Panc1 (cell line): ENCODE results near the gene RIC8B. TPM values are rescaled to one million over a fixed set of nuclear protein-coding genes. Genes with fewer than 3 reads are reported as not detected.

Source experiments
- ATAC-seq: fragments of 200-7000 bp; cut with Tn5 transposase; 2 replicates; pipeline ENCODE4 v1.9.1; 2020; ENCODE audit warnings: mild to moderate bottlenecking, moderate library complexity
- BruUV-seq: library from RNA; stranded (reverse); fragments of 400-500 nt; replicated peaks from 2 replicates; lab custom pipeline; 2021; lab: Mats Ljungman, UMichigan
- CTCF ChIA-PET: fragments of 300-600 bp; sonication (Branson Sonifier 250); formaldehyde crosslinking; loops from one replicate; lab custom pipeline; 2022; ENCODE audit warnings: antibody characterized with exemption; lab: Charles Lee
- POLR2A ChIA-PET: fragments of 300-600 bp; sonication (Branson Sonifier 250); formaldehyde crosslinking; loops from one replicate; lab custom pipeline; 2022; ENCODE audit warnings: antibody characterized with exemption; lab: Charles Lee
- DNase-seq: peaks from one replicate; pipeline ENCODE4 v3.0.0-alpha.2; 2010; ENCODE audit warnings: low read depth, low spot score
- H3K27ac ChIP-seq: 2 replicates; pipeline ENCODE4 v1.5.1; 2011; ENCODE audit warnings: mild to moderate bottlenecking, low read length, inconsistent platforms
- H3K27me3 ChIP-seq: fragments of 200-500 bp; sonication (Bioruptor generic); 2 replicates; pipeline ENCODE4 v1.6.0; 2014; ENCODE audit warnings: low read length, inconsistent platforms; ENCODE audit not compliant: control insufficient read depth, insufficient read depth
- H3K36me3 ChIP-seq: fragments of 200-500 bp; sonication (Bioruptor generic); 2 replicates; pipeline ENCODE4 v1.5.1; 2014; ENCODE audit warnings: inconsistent platforms, mild to moderate bottlenecking, low read length, moderate library complexity; ENCODE audit not compliant: control insufficient read depth, insufficient read depth
- H3K4me1 ChIP-seq: 2 replicates; pipeline ENCODE4 v1.5.1; 2011; ENCODE audit warnings: inconsistent platforms, mild to moderate bottlenecking, low read length, moderate library complexity; ENCODE audit not compliant: control insufficient read depth, insufficient read depth
- H3K4me3 ChIP-seq, 2 experiments: 2 replicates each; pipeline ENCODE4 v1.5.1; 2011 to 2012; ENCODE audit warnings: low read depth in 2 of 2, low read length in 2 of 2, mild to moderate bottlenecking in 2 of 2, inconsistent platforms in 1 of 2, moderate library complexity in 1 of 2
- H3K9me3 ChIP-seq: fragments of 200-500 bp; sonication (Bioruptor generic); 2 replicates; pipeline ENCODE4 v1.5.1; 2014; ENCODE audit warnings: low read depth, mild to moderate bottlenecking, inconsistent platforms, low read length, moderate library complexity; ENCODE audit not compliant: control insufficient read depth, insufficient read depth
- POLR2AphosphoS5 ChIP-seq: IDR thresholded peaks from 2 replicates; pipeline ENCODE4 v1.6.1; 2012; ENCODE audit warnings: mild to moderate bottlenecking, low read depth, low read length, moderate library complexity
- REST ChIP-seq, 2 experiments: IDR thresholded peaks; 2 replicates each; pipeline ENCODE4 v1.6.1; 2011 to 2012; ENCODE audit warnings: low read depth in 2 of 2, control low read depth in 1 of 2, low read length in 1 of 2, mild to moderate bottlenecking in 1 of 2, moderate library complexity in 1 of 2; ENCODE audit not compliant: insufficient read depth in 1 of 2
- SIN3A ChIP-seq: IDR thresholded peaks from 2 replicates; pipeline ENCODE4 v1.6.1; 2012; ENCODE audit warnings: low read depth, mild to moderate bottlenecking, low read length, moderate library complexity, borderline replicate concordance; ENCODE audit not compliant: insufficient read depth
- TCF7L2 ChIP-seq: IDR thresholded peaks from 2 replicates; pipeline ENCODE4 v1.6.1; 2011; ENCODE audit warnings: mild to moderate bottlenecking, low read depth, low read length, inconsistent platforms
- in situ Hi-C: cut with HindIII; loops from 2 replicates; pipeline ENCODE4 v1.10.0; 2016; ENCODE audit warnings: low sequenced_read_pairs, low pct_unique_long_range_greater_than_20kb
- intact Hi-C: fragments of 100-400 bp; cut with micrococcal nuclease; formaldehyde crosslinking; loops from one replicate; pipeline ENCODE4 v1.10.0; 2022; ENCODE audit not compliant: unreplicated experiment
- total RNA-seq: library from RNA; stranded (reverse); gene quantifications from one replicate; pipeline ENCODE4 v1.2.1, GENCODE V29; 2021; ENCODE audit not compliant: unreplicated experiment
- TF ChIP-seq, protein P1 (sequence below): fragments of 450-650 bp; IDR thresholded peaks from 2 replicates; pipeline ENCODE4 v1.5.1; 2017; ENCODE audit warnings: mild to moderate bottlenecking

Gene RIC8B
- total RNA-seq, 1 experiment from 2014 or later = 16.1 TPM

DNA sequence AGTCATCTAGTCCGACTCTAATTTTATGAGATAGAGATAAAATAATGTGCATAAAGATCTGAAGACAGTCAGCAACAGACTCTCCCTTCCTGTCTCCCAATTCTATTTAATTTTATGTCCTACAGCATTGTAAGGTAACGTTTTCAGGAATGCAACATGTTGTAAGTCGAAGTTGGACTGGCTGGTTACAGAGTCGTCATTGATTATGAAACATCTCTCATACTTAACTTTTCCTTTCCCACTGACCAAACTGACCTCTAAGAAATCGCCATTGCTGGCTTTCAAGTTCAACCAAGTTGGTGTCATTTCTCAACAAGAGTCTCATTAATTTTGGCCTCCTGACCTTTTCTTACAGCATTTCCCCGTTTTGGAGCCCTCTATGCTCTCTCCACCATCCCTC lies 4.9 kb upstream of the RIC8B start:
- H3K9me3 ChIP-seq = no peaks in the 10 kb centered on the region
- H3K4me3 ChIP-seq = no peak overlapping the region
- in situ Hi-C loops = no loop called here
- no peak for ATAC-seq
- intact Hi-C loops = no loop called here
- no peaks in the 10 kb centered on the region; the same call in 1 of the 2 replicates for H3K27me3 ChIP-seq
- H3K36me3 ChIP-seq = no peaks in the 10 kb centered on the region
- DNase-seq = no peak
- ChIA-PET POLR2A (no interaction called here), CTCF (no interaction called here)
- peaks cover 11% of the 10 kb centered on the region for H3K4me1 ChIP-seq
- TF ChIP-seq TCF7L2 = no peak
- TF ChIP-seq, protein P1, sequence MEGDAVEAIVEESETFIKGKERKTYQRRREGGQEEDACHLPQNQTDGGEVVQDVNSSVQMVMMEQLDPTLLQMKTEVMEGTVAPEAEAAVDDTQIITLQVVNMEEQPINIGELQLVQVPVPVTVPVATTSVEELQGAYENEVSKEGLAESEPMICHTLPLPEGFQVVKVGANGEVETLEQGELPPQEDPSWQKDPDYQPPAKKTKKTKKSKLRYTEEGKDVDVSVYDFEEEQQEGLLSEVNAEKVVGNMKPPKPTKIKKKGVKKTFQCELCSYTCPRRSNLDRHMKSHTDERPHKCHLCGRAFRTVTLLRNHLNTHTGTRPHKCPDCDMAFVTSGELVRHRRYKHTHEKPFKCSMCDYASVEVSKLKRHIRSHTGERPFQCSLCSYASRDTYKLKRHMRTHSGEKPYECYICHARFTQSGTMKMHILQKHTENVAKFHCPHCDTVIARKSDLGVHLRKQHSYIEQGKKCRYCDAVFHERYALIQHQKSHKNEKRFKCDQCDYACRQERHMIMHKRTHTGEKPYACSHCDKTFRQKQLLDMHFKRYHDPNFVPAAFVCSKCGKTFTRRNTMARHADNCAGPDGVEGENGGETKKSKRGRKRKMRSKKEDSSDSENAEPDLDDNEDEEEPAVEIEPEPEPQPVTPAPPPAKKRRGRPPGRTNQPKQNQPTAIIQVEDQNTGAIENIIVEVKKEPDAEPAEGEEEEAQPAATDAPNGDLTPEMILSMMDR = no peak
- TF ChIP-seq SIN3A = no peak
- TF ChIP-seq POLR2AphosphoS5 = no peak
- no peak for TF ChIP-seq REST (IDR thresholded peaks at IDR 0.05; ENCODE audit: insufficient read depth in 1 of 2, low read depth in 2 of 2, low read length in 1 of 2)
- H3K27ac ChIP-seq = no peak overlapping the region
- no TSS peak for BruUV-seq

GRCh38 chr12:106771425-106771824 lies 3.1 kb upstream of the RIC8B start:
- Histone ChIP-seq H3K27me3 (no peaks in the 10 kb centered on the region; the same call in 1 of the 2 replicates), H3K9me3 (no peaks in the 10 kb centered on the region), H3K36me3 (peaks cover 4% of the 10 kb centered on the region; the same call in 1 of the 2 replicates), H3K4me1 (peaks cover 19% of the 10 kb centered on the region), H3K4me3 (no peak overlapping the region), H3K27ac (no peak overlapping the region)
- ChIA-PET CTCF (no interaction called here), POLR2A (no interaction called here)
- TF ChIP-seq, protein P1 = no peak
- intact Hi-C loops = no loop called here
- in situ Hi-C loops = no loop called here
- DNase-seq = no peak
- BruUV-seq = no TSS peak
- ATAC-seq = no peak
